ENCODE data around the gene LGALS4. TPM values are rescaled to one million over a fixed set of nuclear protein-coding genes. Genes with fewer than 3 reads are reported as not detected.

LGALS4 gene
- total and polyA plus RNA-seq, 9 donors: 0.67 to 45.5 (median 1.3) TPM

GRCh38 chr19:38850976-38851621 lies 38.4 kb upstream of the LGALS4 start:
- peak overlapping the region; percentile 51 for H3K4me3 ChIP-seq (ENCODE audit: low read length)
- no peaks in the 10 kb centered on the region for H3K9me3 ChIP-seq (replicated peaks; ENCODE audit: control insufficient read depth, low read depth, low read length)
- H3K4me1 ChIP-seq (ENCODE audit: control insufficient read depth, insufficient read depth, low read length): peaks cover 42% of the 10 kb centered on the region
- no peaks in the 10 kb centered on the region for H3K27me3 ChIP-seq (ENCODE audit: control insufficient read depth, insufficient read depth, low read length)
- H3K27ac ChIP-seq (ENCODE audit: low read length): peak overlapping the region; percentile 96
- peak; percentile 70 for DNase-seq
- WGBS (ENCODE audit: insufficient coverage): 2% methylated on average over 37 of the region's 40 CpGs
- H3K36me3 ChIP-seq (ENCODE audit: control insufficient read depth, insufficient read depth, low read length): peaks cover 18% of the 10 kb centered on the region

- H3K4me1 ChIP-seq (ENCODE audit: control insufficient read depth, insufficient read depth, low read length): peaks cover 48% of the 10 kb centered on the region
- peak; percentile 100 for DNase-seq
- H3K27ac ChIP-seq (ENCODE audit: low read length): peak overlapping the region; percentile 96
- no peaks in the 10 kb centered on the region for H3K9me3 ChIP-seq (replicated peaks; ENCODE audit: control insufficient read depth, low read depth, low read length)
- H3K36me3 ChIP-seq (ENCODE audit: control insufficient read depth, insufficient read depth, low read length): peaks cover 24% of the 10 kb centered on the region
- WGBS (ENCODE audit: insufficient coverage): under 1% methylated on average over 26 of the region's 26 CpGs
- peak overlapping the region; percentile 51 for H3K4me3 ChIP-seq (ENCODE audit: low read length)
- H3K27me3 ChIP-seq (ENCODE audit: control insufficient read depth, insufficient read depth, low read length): no peaks in the 10 kb centered on the region
Measured at GRCh38 chr19:38850436-38850975, 37.8 kb upstream of the LGALS4 start.

GRCh38 chr19:38849860-38850435 lies 37.2 kb upstream of the LGALS4 start, which contains the start of gene HNRNPL:
Gene HNRNPL, minus strand, starts transcription at chr19:38849986. Its CDS starts 20 bp downstream, at chr19:38849966.
- Histone ChIP-seq H3K4me3 (ENCODE audit: low read length) (peak within 1 kb of the TSS; percentile 59), H3K9me3 (replicated peaks; ENCODE audit: control insufficient read depth, low read depth, low read length) (no peaks in the 10 kb centered on the region), H3K36me3 (ENCODE audit: control insufficient read depth, insufficient read depth, low read length) (peaks cover 30% of the 10 kb centered on the region), H3K27ac (ENCODE audit: low read length) (peak within 1 kb of the TSS; percentile 96), H3K4me1 (ENCODE audit: control insufficient read depth, insufficient read depth, low read length) (peaks cover 50% of the 10 kb centered on the region), H3K27me3 (ENCODE audit: control insufficient read depth, insufficient read depth, low read length) (no peaks in the 10 kb centered on the region)
- DNase-seq: no peak
- WGBS (ENCODE audit: insufficient coverage): 0% methylated on average over 43 of the region's 50 CpGs

- H3K4me1 ChIP-seq (ENCODE audit: control insufficient read depth, insufficient read depth, low read length): peaks cover 50% of the 10 kb centered on the region
- peak; percentile 98 for DNase-seq
- under 1% methylated on average over 69 of the region's 76 CpGs for WGBS (ENCODE audit: insufficient coverage)
Measured at GRCh38 chr19:38849147-38849859, 36.6 kb upstream of the LGALS4 start.

GRCh38 chr19:38848299-38849146 lies 35.8 kb upstream of the LGALS4 start:
- H3K9me3 ChIP-seq (replicated peaks; ENCODE audit: control insufficient read depth, low read depth, low read length): no peaks in the 10 kb centered on the region
- H3K4me3 ChIP-seq (ENCODE audit: low read length): peak overlapping the region; percentile 59
- H3K36me3 ChIP-seq (ENCODE audit: control insufficient read depth, insufficient read depth, low read length): peaks cover 44% of the 10 kb centered on the region
- H3K27me3 ChIP-seq (ENCODE audit: control insufficient read depth, insufficient read depth, low read length): no peaks in the 10 kb centered on the region
- peaks cover 50% of the 10 kb centered on the region for H3K4me1 ChIP-seq (ENCODE audit: control insufficient read depth, insufficient read depth, low read length)
- DNase-seq: peak; percentile 59
- 9% methylated on average over 11 of the region's 22 CpGs for WGBS (ENCODE audit: insufficient coverage)
- H3K27ac ChIP-seq (ENCODE audit: low read length): peak overlapping the region; percentile 90

More at GRCh38 chr19:38849147-38849859, 36.6 kb upstream of the LGALS4 start:
- Histone ChIP-seq H3K4me3 (ENCODE audit: low read length) (peak overlapping the region; percentile 59), H3K27ac (ENCODE audit: low read length) (peak overlapping the region; percentile 90), H3K9me3 (replicated peaks; ENCODE audit: control insufficient read depth, low read depth, low read length) (no peaks in the 10 kb centered on the region), H3K36me3 (ENCODE audit: control insufficient read depth, insufficient read depth, low read length) (peaks cover 36% of the 10 kb centered on the region), H3K27me3 (ENCODE audit: control insufficient read depth, insufficient read depth, low read length) (no peaks in the 10 kb centered on the region)

- 80% methylated on average over 1 of the region's 2 CpGs for WGBS (ENCODE audit: insufficient coverage)
- peak overlapping the region; percentile 3 for H3K27ac ChIP-seq (ENCODE audit: low read length)
- H3K9me3 ChIP-seq (replicated peaks; ENCODE audit: control insufficient read depth, low read depth, low read length): no peaks in the 10 kb centered on the region
- peaks cover 43% of the 10 kb centered on the region for H3K4me1 ChIP-seq (ENCODE audit: control insufficient read depth, insufficient read depth, low read length)
- H3K4me3 ChIP-seq (ENCODE audit: low read length): no peak overlapping the region
- peaks cover 68% of the 10 kb centered on the region for H3K36me3 ChIP-seq (ENCODE audit: control insufficient read depth, insufficient read depth, low read length)
- DNase-seq: no peak
- H3K27me3 ChIP-seq (ENCODE audit: control insufficient read depth, insufficient read depth, low read length): no peaks in the 10 kb centered on the region
Measured at GRCh38 chr19:38846097-38846496, 33.4 kb upstream of the LGALS4 start.

GRCh38 chr19:38845374-38846024 lies 32.8 kb upstream of the LGALS4 start:
- Histone ChIP-seq H3K4me1 (ENCODE audit: control insufficient read depth, insufficient read depth, low read length) (peaks cover 44% of the 10 kb centered on the region), H3K27me3 (ENCODE audit: control insufficient read depth, insufficient read depth, low read length) (no peaks in the 10 kb centered on the region), H3K9me3 (replicated peaks; ENCODE audit: control insufficient read depth, low read depth, low read length) (no peaks in the 10 kb centered on the region), H3K36me3 (ENCODE audit: control insufficient read depth, insufficient read depth, low read length) (peaks cover 74% of the 10 kb centered on the region), H3K4me3 (ENCODE audit: low read length) (no peak overlapping the region), H3K27ac (ENCODE audit: low read length) (peak overlapping the region; percentile 42)
- 80% methylated on average over 7 of the region's 14 CpGs for WGBS (ENCODE audit: insufficient coverage)
- DNase-seq: no peak

GRCh38 chr19:38844093-38844686 lies 31.4 kb upstream of the LGALS4 start:
- H3K27me3 ChIP-seq (ENCODE audit: control insufficient read depth, insufficient read depth, low read length): no peaks in the 10 kb centered on the region
- H3K36me3 ChIP-seq (ENCODE audit: control insufficient read depth, insufficient read depth, low read length): peaks cover 87% of the 10 kb centered on the region
- H3K9me3 ChIP-seq (replicated peaks; ENCODE audit: control insufficient read depth, low read depth, low read length): no peaks in the 10 kb centered on the region
- DNase-seq: no peak
- WGBS (ENCODE audit: insufficient coverage): 94% methylated on average over 11 of the region's 11 CpGs
- H3K27ac ChIP-seq (ENCODE audit: low read length): peak overlapping the region; percentile 3
- peaks cover 48% of the 10 kb centered on the region for H3K4me1 ChIP-seq (ENCODE audit: control insufficient read depth, insufficient read depth, low read length)
- no peak overlapping the region for H3K4me3 ChIP-seq (ENCODE audit: low read length)

GRCh38 chr19:38843175-38843758 lies 30.5 kb upstream of the LGALS4 start:
- Histone ChIP-seq H3K27me3 (ENCODE audit: control insufficient read depth, insufficient read depth, low read length) (no peaks in the 10 kb centered on the region), H3K4me3 (ENCODE audit: low read length) (no peak overlapping the region), H3K36me3 (ENCODE audit: control insufficient read depth, insufficient read depth, low read length) (peaks cover 96% of the 10 kb centered on the region), H3K27ac (ENCODE audit: low read length) (no peak overlapping the region), H3K9me3 (replicated peaks; ENCODE audit: control insufficient read depth, low read depth, low read length) (no peaks in the 10 kb centered on the region), H3K4me1 (ENCODE audit: control insufficient read depth, insufficient read depth, low read length) (peaks cover 41% of the 10 kb centered on the region)
- no peak for DNase-seq
- WGBS (ENCODE audit: insufficient coverage): 85% methylated on average over 6 of the region's 9 CpGs
